Left renal pelvis (tissue), 4 donors: ENCODE measurements around the gene IFIT1. TPM values are rescaled to one million over a fixed set of nuclear protein-coding genes. Genes with fewer than 3 reads are reported as not detected.
"Not testable (repeated sequence)": the region's sequence is repeated elsewhere in the genome, so short reads cannot be mapped to it uniquely, and the experiment has no call there.

Experiments used
- DNase-seq, 4 donors: peaks; one replicate each; pipeline ENCODE4 v3.0.0-alpha.2; 2013; ENCODE audit warnings: low read depth in 4 of 4, low spot score in 3 of 4
- polyA plus RNA-seq, 4 donors: library from polyadenylated mRNA; unstranded; fragments of 120-200 nt; gene quantifications; one replicate each; pipeline ENCODE4 v1.2.1, GENCODE V29; 2013; ENCODE audit not compliant: insufficient read length in 4 of 4

Gene IFIT1
- polyA plus RNA-seq, 4 donors: 16.0 to 26.6 (median 19.8) TPM

DNA sequence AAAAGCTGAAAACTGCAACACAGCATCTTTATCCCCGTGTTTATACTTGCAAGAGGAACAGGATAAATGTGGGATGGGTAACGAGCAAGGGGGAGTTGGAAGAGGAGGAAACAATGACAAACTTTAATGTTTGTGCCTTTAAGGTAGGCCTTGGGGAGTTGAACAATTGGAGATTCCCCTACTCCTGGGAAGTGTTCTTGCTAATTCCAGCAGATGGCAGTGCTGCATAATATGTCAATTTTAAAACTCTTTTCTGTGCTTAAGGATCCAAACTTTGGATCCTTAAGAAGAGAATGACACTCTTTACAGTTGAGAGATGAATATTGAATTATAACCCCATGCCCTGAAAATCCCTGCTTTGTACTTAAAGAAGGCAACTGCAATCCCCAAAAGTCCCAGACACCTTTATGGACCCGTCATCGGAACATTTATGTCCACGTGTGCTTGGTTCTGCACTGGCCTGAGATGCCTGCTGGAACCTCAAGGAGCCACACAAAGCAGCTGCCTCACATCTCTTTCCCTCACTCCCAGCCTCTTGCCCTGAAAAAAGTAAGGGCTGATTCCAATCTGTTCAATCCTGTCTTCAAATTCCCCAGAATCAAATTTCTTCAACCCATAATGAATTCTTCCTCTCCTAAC, 33.9 kb downstream of the IFIT1 start:
- peak in 1 of 4 donors; percentile 42 for DNase-seq

GRCh38 chr10:89427629-89428028, 35.2 kb downstream of the IFIT1 start:
- no peak for DNase-seq

DNA sequence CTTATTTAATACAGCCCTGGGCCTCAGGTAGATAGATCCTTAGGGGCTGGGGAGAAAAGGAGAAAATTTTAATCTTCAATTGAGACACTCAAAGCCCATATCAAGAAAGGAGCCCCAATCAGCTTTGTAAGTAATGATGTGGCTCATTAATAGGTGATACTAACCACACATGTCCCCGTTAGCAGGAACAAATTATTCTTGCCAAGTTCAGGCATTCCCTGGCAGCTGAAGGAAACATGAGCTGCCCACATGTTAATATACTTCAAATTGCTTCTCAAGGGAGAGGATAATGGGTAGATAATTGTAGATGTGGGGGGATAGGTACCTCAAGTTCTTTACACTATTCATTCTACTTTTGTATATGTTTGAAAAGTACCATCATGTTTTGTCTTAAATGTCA, 36.5 kb downstream of the IFIT1 start:
- DNase-seq: no peak

- DNase-seq: no peak
Observed at GRCh38 chr10:89431977-89432376, 39.6 kb downstream of the IFIT1 start.

DNA sequence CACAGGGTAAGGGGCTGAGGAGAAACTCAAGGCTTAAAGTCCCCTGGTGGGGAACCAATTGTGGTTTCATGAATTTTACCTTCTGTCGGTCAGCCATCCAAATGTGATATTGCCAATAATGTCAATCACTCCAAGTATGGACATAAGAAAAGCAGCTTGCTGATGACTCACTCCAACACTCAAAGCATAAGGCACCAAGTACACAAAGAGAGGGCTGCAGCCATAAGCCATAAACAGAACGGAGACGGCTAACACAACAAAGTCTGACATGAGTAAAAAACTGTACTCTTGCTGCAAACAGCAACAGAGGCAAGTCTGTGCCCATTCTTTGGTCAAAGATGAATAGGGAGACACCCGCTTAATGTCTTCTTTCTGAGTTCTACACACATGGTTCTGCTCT, 46.1 kb downstream of the IFIT1 start:
- DNase-seq: no peak

DNA sequence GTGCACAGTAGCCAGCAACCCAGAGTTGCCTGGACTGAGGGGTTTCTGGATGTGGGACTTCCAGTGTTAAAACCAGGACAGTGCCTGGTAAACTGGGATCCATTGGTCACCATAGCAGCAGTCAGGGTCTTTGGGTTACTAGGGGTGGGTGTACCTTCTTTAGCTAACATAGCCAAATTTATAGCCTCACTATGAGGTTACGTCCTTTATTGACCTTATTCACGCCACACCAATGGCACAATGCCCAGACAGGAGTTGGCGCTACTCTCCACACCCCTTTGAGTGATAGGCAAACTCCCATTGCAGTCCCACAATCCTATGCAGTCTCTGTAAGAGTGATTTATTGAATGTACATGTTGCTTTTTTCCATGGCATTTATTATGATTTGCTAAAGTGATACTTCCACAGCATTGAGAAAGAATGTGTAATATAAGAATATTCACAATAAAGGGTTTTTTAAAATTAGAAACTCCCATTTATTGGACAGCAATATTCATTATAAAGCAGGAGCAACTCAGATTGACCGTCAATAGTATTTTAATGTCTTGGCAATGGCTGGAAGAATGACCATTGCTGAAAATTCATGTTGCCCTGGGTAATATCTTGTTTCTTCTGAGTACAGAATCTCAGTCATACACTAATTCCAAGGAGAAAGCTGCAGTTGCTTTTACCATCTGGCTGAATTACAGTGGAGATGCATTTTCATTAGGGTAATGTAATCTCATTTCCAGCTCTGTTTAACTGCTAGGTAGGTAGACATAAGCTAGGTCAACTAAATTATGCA, 48.0 kb downstream of the IFIT1 start:
- DNase-seq: no peak

GRCh38 chr10:89442289-89442688, 49.9 kb downstream of the IFIT1 start:
- DNase-seq: no peak

DNA sequence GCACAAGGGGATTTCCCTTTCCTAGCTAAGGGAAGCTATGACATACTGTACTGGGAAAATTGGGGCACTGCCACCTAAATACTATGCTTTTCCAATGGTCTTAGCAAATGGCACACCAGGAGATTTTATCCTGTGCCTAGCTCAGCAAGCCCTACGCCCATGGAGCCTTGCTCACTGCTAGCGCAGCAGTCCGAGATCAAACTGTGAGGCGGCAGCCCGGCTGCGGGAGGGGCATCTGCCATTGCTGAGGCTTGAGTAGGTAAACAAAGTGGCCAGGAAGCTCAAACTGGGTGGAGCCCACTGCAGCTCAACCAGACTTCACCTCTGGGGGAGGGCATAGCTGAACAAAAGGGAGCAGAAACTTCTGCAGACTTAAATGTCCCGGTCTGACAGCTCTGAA, 52.4 kb downstream of the IFIT1 start:
- DNase-seq: not testable (repeated sequence)

DNA sequence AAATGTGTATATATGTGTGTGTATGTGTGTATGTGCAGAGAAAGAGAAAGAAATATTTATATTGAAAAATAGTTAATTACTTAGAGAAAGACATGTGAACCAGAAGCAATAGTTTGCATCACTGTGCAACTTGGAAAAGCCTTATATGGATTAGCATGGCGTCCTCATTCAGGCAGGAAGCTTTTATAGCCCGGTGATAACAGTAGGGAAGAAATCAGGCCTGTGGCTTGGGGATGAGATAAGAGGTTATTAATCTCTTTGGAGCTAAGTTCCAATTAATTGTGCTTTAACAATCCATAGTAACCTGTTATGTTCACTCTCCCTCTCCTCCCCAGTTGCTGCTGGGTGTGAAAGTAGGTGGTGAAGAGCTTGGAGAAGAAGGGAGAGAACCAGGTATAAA, 58.5 kb downstream of the IFIT1 start:
- DNase-seq: no peak

GRCh38 chr10:89452193-89452592, 59.8 kb downstream of the IFIT1 start:
- no peak for DNase-seq

- DNase-seq: no peak
Observed at GRCh38 chr10:89454561-89455347, 62.3 kb downstream of the IFIT1 start.

Other genes starting within 250 kb of the IFIT1 start
- 1 to 10 TPM in 1 of 4 donors, under 1 TPM in 3; 0.15 to 2.7 (median 0.30) TPM for gene CH25H, start 185.3 kb upstream of the IFIT1 start, polyA plus RNA-seq
- gene LIPA, start 140.8 kb upstream of the IFIT1 start, polyA plus RNA-seq: 10 to 100 TPM; 36.3 to 67.7 (median 52.7) TPM
- 10 to 100 TPM in 2 of 4 donors, 1 to 10 TPM in 2; 7.5 to 14.6 (median 10.9) TPM for gene IFIT2, start 90.6 kb upstream of the IFIT1 start, polyA plus RNA-seq
- 10 to 100 TPM; 12.5 to 21.9 (median 15.5) TPM for gene IFIT3, start 64.6 kb upstream of the IFIT1 start, polyA plus RNA-seq
- 1 to 10 TPM in 1 of 4 donors, under 1 TPM in 2, not detected in 1; 0.10 to 1.6 (median 0.17) TPM for gene IFIT1B, start 14.6 kb upstream of the IFIT1 start, polyA plus RNA-seq
- 10 to 100 TPM; 12.1 to 25.1 (median 15.3) TPM for gene IFIT5, start 21.9 kb downstream of the IFIT1 start, polyA plus RNA-seq
- 10 to 100 TPM in 3 of 4 donors, 1 to 10 TPM in 1; 1.8 to 33.1 (median 31.9) TPM for gene SLC16A12, start 143.0 kb downstream of the IFIT1 start, polyA plus RNA-seq